Activated effector memory CD4-positive, alpha-beta T cell treated with anti-CD3 and anti-CD28 coated beads, Interleukin-2, amount 50 U/mL, for 16 hours (primary cell): ENCODE results near the gene SH3BP4.

Experiments used
- DNase-seq: peaks from one replicate; pipeline ENCODE4 v3.0.0-alpha.2; 2020

Gene SH3BP4

DNA sequence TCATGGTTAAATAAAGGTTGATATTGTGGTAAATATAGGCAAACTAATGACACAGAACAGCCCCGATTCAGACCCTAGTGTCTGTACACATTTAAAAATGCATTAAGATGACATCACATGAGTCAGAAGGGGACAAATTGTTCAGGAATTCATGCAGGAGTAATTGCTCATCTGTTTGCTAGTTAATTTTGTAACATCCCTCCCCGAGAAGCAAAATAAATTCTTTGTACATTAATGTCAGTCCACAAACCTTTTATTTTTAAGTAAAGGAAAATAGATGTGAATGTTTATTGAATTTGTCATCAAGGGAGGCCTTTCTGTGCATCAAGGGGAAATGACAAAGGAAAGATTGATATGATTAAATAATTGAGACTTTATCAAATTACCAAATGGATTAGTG is 69.9 kb downstream of the SH3BP4 start:
- DNase-seq = no peak

DNA sequence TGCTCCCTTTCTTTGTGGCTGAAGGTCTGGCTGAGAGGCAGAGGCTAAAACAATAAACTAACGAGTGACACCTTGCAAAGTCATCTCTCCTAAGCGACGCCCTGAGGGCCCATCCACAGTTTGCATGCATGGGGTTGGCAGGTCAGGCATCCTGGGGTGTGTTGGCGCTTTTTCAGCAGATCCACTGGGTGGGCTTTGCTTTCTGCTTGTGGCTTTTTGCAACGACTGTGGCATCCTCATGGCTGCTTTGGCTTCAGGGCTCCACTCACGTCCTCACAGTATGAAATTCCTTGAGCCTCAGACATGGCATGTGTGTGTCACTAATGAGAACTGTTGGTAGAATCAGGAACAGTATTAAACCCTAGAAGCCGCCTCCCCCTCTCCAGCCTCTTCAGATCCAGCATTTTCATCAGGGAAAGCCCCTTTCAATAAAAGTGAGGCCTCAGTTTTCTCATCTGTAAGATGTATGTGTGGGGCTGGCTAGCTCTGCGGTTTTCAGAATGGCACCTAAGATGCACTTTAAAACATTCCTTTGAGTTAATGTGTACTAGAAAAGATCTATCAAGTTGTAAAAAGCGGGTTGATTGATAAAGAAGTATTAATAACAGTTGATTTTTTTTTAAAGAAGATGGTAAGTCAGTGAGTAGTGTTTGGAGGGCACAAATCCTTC is 72.5 kb downstream of the SH3BP4 start:
- DNase-seq = no peak

DNA sequence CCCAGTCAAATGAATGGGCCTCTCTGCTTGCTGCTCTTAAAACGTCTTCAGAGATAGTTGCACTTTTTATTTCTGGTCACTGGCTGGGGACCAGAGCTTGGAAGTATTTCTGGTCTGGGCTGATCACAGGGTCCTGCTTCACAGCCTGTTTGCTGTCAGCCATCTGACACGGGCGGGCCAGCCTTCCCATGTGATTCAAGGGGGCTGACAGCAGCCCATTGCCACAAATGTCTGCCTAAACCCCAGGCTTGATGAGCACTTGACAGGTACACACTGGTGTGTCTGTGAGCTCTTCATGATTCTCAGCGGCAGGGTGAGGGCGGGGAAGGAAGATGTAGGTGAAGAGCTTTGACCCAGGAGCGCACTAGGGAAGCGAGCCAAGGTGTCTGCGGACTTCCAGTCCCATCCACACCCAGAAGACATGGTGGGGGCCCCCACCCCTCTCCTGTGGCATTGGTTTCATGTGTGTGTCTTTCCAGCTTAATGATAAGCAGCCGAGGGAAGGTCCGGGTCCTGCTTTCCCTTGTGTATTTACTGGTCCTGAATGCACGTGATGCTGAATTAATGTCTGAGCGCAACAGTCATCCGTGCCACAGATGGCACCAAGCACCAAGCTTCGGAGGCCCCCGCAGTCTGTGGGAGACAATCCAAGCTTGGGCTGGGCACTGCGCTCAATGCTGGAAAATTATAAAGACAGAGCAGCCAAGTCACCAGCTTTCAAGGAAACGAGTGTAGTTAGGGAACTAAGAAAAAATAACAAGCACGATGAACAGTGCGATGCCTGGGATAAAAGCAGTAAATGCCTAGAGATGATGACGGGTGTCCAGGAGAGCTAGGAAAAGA is 73.3 kb downstream of the SH3BP4 start:
- no peak for DNase-seq

GRCh38 chr2:235025800-235026536 is 74.2 kb downstream of the SH3BP4 start:
- DNase-seq = no peak

DNA sequence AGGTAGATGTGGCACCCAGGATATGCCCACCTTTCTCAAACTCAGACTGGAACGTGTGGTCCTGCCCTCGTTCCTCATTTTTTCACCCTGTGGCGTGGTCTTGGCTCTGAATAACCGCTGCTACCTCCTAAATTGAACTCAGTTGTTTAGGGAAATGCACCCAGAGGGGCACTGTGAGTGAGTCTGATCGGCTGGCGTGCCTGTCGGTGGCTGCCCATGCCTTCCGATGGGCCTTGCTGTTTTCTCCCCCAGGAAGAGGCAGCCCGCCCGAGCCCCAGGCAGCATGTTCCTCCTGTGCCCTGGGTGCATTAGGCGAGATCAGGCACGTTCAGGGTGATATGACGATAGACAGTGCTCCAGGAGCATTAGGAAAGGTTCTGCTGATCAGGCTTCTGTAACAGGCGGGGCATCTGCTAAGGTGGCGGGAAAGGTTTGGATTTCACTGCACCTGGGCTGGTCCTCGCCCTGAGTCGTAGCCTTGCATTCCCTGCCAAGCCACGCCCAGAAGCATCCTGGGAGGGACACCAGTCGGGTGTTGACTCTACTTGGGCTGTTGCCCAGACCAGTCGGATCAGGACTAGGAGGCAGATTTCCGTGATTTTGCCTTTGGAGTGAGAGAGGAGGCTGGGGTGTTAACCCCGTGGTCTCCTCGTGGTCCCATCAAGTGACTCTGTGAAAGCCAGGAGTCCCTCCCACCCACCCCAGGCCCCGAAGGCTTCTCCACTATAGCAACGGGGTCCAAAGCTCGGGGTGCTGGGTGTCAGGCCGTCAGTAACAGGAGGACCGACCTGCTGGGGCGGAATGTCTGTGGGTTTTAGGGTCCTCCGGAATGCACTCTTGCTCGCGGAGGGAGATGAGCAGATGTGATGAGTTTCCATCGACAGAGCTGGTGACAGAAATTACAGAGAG is 75.1 kb downstream of the SH3BP4 start:
- no peak for DNase-seq

DNA sequence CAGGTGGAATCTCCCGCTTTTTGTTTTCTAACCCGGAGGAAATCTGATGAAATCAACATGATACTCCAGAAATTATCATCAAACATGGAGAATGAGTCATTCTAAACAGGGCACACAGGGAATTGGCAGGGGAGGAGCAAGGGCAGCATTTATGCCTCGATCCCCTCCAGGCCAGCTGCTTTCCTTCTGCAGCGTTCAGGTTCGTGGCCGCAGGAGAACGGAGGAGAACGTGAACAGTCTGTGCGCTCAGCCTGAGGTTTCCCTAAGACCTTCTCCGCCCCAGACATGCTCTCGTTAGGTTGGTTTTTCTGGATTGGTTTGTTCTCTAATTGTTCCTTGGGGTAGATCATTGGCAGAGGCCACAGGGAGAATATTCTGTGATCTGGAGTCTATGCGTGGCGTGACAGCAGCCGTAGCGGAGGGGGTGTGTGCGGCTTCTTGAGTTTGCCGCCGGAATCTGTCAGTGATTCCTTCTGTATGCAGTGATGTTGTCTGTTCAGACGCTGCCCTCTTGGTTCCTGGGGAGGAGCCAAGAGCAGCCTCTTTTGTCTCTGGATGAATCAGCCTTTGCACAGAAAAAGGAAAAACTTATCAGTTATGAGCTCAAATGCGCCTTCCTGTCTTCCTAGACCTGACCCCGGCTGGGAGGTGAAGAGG is 75.9 kb downstream of the SH3BP4 start:
- DNase-seq = no peak

DNA sequence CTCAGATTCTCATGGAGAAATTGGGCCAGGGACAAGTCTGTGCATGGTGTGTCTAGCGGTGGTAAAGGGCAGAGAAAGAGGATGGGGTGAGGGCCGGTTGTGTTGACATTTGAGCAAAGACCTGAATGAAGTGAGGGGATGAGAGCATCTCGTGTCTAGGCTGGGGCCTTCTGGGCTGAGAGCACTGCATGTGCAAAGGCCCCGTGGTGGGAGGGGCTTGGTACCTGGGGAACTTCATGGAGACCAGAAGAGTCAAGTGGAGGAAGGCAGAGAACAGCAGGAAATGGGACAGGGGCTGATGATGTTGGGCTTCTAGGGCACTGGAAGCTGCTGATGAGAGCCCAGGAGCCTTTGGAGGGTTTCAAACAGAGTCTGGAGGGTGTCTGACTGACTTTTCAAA is 76.8 kb downstream of the SH3BP4 start:
- no peak for DNase-seq

GRCh38 chr2:235029054-235029453 is 77.2 kb downstream of the SH3BP4 start:
- no peak for DNase-seq

- no peak for DNase-seq
These were observed 78.3 kb downstream of the SH3BP4 start for GRCh38 chr2:235030126-235030525.

DNA sequence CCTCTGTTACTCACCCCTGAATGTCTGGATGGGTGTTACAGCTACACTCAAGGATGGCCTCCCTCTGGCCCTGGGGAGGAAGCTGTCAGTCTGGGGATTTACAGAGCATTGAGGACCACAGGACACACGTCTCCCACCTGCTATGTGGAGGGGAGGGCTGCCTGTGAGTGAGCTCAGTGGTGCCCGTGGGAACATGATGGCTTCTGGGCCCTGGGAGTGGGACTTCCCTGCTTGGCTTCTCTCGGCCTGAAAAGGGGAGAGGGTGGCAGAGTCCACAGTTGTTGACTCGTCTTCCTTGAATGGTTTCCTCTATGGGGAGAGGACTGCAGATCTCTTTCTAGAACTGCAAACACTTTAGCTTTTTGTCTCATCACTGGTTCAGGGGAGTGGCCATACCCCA is 79.1 kb downstream of the SH3BP4 start:
- DNase-seq = no peak

DNA sequence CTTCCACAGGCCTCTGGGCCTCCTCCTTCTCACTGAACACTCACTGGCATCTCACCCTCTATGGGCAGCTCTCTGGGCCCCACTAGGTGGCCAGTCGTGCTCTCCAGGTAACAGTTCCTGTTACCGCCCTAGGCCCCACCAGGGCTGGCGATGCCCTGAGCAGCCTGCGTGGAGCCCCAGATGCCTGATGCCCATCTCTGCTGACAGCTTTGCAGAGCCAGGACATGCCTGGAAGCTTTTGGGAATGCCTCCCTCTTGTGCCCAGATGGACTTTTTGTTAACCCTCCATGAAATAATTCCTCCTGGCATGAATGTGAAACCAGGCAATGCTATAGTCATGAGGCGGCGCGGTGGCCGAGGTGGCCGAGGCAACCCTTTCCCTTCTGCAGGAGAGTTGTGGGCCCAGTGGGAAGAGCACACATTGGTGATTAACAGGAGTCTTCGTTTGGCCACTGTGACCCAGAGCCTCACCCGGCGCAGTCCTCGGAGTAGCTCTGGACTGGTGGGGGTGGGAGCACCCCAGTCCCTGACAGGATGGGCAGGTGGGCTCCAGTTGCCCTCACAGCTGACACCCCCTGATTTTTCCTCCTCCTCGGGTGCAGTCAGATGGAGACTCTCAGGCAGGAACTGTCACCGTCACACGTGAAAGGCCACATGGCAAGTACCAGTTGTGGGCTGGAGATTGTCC is 80.0 kb downstream of the SH3BP4 start:
- DNase-seq = no peak

DNA sequence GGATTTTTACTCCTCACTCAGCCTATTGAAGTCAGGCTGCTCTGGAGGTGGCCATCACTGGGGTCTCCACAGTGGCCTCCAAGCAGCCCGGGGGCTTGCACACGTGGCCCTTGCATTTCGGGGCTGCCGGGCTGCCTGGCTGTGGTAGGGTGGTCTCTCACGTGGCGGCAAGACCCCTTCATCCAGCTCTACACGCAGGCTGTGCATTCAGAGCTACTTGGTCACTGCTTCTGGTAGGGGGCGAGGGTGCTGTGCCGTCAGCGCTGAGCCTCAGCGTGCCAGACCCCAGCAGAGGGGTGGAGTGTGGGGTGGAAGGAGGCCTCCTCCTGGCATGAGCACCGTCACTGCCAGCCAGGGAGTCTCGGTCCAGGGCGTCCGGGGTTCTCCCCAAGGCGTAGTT is 80.6 kb downstream of the SH3BP4 start:
- DNase-seq = no peak

DNA sequence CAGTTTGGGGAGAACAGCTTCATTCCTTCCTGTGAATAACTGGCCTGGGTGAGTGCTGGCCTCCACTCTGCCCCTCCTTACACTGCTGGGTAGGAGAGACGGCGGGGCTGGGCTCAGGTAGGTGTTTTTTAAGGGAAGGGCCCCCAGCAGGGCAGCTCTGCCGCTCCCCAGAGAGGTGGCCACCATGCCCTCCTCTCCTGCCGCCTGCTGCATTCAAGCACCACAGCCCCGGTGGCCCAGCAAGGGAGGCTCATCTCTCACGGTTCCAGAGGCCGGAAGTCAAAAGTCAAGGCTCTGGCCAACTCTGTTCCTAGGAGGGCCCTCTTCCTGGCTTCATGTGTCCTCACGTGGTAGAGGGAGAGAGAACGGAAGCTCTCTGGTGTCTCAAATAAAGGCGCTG is 81.1 kb downstream of the SH3BP4 start:
- no peak for DNase-seq

DNA sequence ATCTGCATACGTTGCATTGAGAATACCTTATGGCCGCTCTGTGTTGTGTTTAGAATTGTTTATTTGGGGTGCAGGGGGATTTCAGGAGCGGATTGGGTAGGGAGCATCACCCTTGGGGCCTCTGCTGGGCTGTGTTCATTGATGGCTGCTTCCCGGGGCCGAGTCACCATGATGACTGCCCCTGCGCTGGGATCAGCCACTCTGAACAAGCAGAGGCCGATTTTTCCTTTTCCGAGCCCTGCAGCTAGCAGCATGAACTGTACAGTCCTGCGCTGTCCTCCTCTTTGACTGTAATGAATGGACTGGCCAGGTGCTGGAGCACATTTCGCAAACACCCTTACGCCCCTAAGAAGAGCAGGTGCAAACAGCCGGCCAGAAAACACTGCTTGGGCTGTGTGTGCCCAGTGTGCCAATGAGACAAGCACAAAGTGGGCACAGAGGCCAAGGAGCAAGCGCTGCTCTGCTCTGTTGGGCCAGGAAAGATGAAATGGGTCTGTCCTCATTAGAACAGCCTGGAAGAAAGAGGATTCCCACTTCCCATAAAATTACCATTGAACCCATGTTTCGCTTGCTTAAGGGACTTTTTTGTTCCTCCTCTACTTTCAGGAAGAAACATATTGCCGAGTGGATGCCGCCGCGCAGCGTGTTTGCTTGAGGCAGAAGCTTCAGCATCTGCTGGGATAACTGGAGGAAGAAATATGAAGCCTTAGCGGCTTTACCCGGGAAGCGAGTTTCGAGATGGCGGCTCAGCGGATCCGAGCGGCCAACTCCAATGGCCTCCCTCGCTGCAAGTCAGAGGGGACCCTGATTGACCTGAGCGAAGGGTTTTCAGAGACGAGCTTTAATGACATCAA is 82.7 kb downstream of the SH3BP4 start:
- no peak for DNase-seq

DNA sequence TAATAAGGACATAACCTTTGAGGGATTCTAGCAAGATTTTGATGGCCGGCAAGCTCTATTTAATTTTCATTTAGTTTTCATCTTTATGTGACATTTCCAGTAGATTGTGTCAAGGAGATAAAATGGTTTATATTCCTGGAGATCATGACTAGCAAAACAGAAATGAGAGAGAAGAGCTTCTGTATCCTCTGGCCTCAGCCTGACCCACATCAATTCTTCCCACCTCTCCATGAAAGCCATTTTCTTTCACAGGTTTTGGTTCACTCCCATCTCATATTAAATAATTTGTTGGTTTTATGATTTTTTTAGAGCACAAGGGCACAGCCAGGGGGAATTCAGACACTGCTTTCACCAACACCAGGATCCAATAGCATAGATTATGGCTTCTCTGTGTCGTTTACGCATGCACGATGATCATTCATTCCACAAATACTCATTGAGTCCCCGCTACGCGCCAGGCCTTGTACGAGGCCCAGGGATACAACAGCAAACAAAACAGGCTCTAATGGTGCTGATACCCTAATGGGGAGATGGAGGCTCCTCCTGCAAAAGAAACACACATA is 85.9 kb downstream of the SH3BP4 start:
- DNase-seq = no peak

DNA sequence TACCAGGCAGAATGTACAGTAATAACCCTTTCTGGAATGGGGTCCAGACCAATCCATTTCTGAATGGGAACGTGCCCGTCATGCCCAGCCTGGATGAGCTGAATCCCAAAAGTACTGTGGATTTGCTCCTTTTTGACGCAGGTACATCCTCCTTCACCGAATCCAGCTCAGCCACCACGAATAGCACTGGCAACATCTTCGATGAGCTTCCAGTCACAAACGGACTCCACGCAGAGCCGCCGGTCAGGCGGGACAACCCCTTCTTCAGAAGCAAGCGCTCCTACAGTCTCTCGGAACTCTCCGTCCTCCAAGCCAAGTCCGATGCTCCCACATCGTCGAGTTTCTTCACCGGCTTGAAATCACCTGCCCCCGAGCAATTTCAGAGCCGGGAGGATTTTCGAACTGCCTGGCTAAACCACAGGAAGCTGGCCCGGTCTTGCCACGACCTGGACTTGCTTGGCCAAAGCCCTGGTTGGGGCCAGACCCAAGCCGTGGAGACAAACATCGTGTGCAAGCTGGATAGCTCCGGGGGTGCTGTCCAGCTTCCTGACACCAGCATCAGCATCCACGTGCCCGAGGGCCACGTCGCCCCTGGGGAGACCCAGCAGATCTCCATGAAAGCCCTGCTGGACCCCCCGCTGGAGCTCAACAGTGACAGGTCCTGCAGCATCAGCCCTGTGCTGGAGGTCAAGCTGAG is 89.6 kb downstream of the SH3BP4 start:
- DNase-seq = peak; percentile 44

DNA sequence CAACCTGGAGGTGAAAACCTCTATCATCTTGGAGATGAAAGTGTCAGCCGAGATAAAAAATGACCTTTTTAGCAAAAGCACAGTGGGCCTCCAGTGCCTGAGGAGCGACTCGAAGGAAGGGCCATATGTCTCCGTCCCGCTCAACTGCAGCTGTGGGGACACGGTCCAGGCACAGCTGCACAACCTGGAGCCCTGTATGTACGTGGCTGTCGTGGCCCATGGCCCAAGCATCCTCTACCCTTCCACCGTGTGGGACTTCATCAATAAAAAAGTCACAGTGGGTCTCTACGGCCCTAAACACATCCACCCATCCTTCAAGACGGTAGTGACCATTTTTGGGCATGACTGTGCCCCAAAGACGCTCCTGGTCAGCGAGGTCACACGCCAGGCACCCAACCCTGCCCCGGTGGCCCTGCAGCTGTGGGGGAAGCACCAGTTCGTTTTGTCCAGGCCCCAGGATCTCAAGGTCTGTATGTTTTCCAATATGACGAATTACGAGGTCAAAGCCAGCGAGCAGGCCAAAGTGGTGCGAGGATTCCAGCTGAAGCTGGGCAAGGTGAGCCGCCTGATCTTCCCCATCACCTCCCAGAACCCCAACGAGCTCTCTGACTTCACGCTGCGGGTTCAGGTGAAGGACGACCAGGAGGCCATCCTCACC is 90.2 kb downstream of the SH3BP4 start:
- DNase-seq = no peak

GRCh38 chr2:235042576-235043515 is 91.0 kb downstream of the SH3BP4 start:
- no peak for DNase-seq
